Osteocyte (in vitro differentiated cells): ENCODE data around the gene LRSAM1. TPM values are rescaled to one million over a fixed set of nuclear protein-coding genes. Genes with fewer than 3 reads are reported as not detected.

Experiments used
- DNase-seq: peaks from one replicate; pipeline ENCODE4 v3.0.0; 2021; ENCODE audit warnings: mixed read lengths; ENCODE audit not compliant: unreplicated experiment; ENCODE audit errors: extremely low spot score
- H3K27ac Mint-ChIP-seq: one replicate; pipeline ENCODE4 v1.8.0; 2021; ENCODE audit warnings: mild to moderate bottlenecking, mixed read lengths; ENCODE audit not compliant: unreplicated experiment
- H3K27me3 Mint-ChIP-seq: one replicate; pipeline ENCODE4 v1.8.0; 2021; ENCODE audit warnings: mixed read lengths; ENCODE audit not compliant: unreplicated experiment
- H3K36me3 Mint-ChIP-seq: one replicate; pipeline ENCODE4 v1.8.0; 2021; ENCODE audit warnings: mixed read lengths; ENCODE audit not compliant: unreplicated experiment
- H3K4me1 Mint-ChIP-seq: one replicate; pipeline ENCODE4 v1.8.0; 2021; ENCODE audit warnings: mixed read lengths; ENCODE audit not compliant: unreplicated experiment
- H3K4me3 Mint-ChIP-seq: one replicate; pipeline ENCODE4 v1.8.0; 2021; ENCODE audit warnings: mild to moderate bottlenecking, moderate library complexity, mixed read lengths; ENCODE audit not compliant: unreplicated experiment
- H3K9me3 Mint-ChIP-seq: one replicate; pipeline ENCODE4 v1.8.0; 2021; ENCODE audit warnings: mixed read lengths; ENCODE audit not compliant: unreplicated experiment
- CTCF ChIP-seq: fragments of 200-600 bp; sonication (generic); IDR thresholded peaks from 2 replicates; pipeline ENCODE4 v1.5.0; 2021; ENCODE audit warnings: antibody characterized with exemption, mild to moderate bottlenecking, moderate library complexity
- total RNA-seq: library from RNA; stranded (reverse); gene quantifications from 2 replicates; pipeline ENCODE4 v1.2.1, GENCODE V29; 2021

The LRSAM1 gene
- total RNA-seq, 1 donor from 2014 or later: 26.0 TPM

GRCh38 chr9:127426756-127427155 lies 24.6 kb upstream of the LRSAM1 start:
- no peaks in the 10 kb centered on the region for H3K9me3 Mint-ChIP-seq
- peaks cover 17% of the 10 kb centered on the region for H3K36me3 Mint-ChIP-seq
- peaks cover 36% of the 10 kb centered on the region for H3K4me1 Mint-ChIP-seq
- no peaks in the 10 kb centered on the region for H3K27me3 Mint-ChIP-seq
- H3K27ac Mint-ChIP-seq: no peak overlapping the region
- no peak for TF ChIP-seq CTCF
- DNase-seq: no peak
- peak overlapping the region; percentile 11 for H3K4me3 Mint-ChIP-seq

- Mint-ChIP-seq H3K36me3 (peaks cover 20% of the 10 kb centered on the region), H3K9me3 (no peaks in the 10 kb centered on the region), H3K4me3 (no peak overlapping the region), H3K27ac (no peak overlapping the region), H3K4me1 (peaks cover 24% of the 10 kb centered on the region), H3K27me3 (no peaks in the 10 kb centered on the region)
- DNase-seq: no peak
- no peak for TF ChIP-seq CTCF
These were observed 23.0 kb upstream of the LRSAM1 start for GRCh38 chr9:127428348-127428747.

GRCh38 chr9:127430415-127430814 lies 20.9 kb upstream of the LRSAM1 start:
- no peak for DNase-seq
- Mint-ChIP-seq H3K4me1 (peaks cover 13% of the 10 kb centered on the region), H3K36me3 (peaks cover 40% of the 10 kb centered on the region)

GRCh38 chr9:127437497-127438264 lies 13.6 kb upstream of the LRSAM1 start:
- H3K4me3 Mint-ChIP-seq: no peak overlapping the region
- H3K4me1 Mint-ChIP-seq: no peaks in the 10 kb centered on the region
- H3K27me3 Mint-ChIP-seq: no peaks in the 10 kb centered on the region
- H3K36me3 Mint-ChIP-seq: peaks cover 60% of the 10 kb centered on the region
- H3K9me3 Mint-ChIP-seq: no peaks in the 10 kb centered on the region
- no peak for DNase-seq
- TF ChIP-seq CTCF: peak; percentile 25
- no peak overlapping the region for H3K27ac Mint-ChIP-seq

More at GRCh38 chr9:127430415-127430814, 20.9 kb upstream of the LRSAM1 start:
- Mint-ChIP-seq H3K27ac (no peak overlapping the region), H3K9me3 (no peaks in the 10 kb centered on the region), H3K27me3 (no peaks in the 10 kb centered on the region), H3K4me3 (no peak overlapping the region)
- TF ChIP-seq CTCF: no peak

- Mint-ChIP-seq H3K9me3 (no peaks in the 10 kb centered on the region), H3K36me3 (peaks cover 58% of the 10 kb centered on the region)
These were observed 12.9 kb upstream of the LRSAM1 start for GRCh38 chr9:127438394-127438793.

More at GRCh38 chr9:127438394-127438793, 12.9 kb upstream of the LRSAM1 start:
- no peaks in the 10 kb centered on the region for H3K4me1 Mint-ChIP-seq
- no peak for DNase-seq
- no peak overlapping the region for H3K27ac Mint-ChIP-seq
- no peak for TF ChIP-seq CTCF
- no peaks in the 10 kb centered on the region for H3K27me3 Mint-ChIP-seq
- no peak overlapping the region for H3K4me3 Mint-ChIP-seq
